Measurements from ENCODE around the gene GNMT. TPM values are rescaled to one million over a fixed set of nuclear protein-coding genes. Genes with fewer than 3 reads are reported as not detected.
"Not testable (repeated sequence)": the region's sequence is repeated elsewhere in the genome, so short reads cannot be mapped to it uniquely, and the experiment has no call there.

The GNMT gene
- polyA plus RNA-seq, 2 of the 4 experiments (the other 2 are of a cell fraction): 0.12 to 0.23 TPM

DNA sequence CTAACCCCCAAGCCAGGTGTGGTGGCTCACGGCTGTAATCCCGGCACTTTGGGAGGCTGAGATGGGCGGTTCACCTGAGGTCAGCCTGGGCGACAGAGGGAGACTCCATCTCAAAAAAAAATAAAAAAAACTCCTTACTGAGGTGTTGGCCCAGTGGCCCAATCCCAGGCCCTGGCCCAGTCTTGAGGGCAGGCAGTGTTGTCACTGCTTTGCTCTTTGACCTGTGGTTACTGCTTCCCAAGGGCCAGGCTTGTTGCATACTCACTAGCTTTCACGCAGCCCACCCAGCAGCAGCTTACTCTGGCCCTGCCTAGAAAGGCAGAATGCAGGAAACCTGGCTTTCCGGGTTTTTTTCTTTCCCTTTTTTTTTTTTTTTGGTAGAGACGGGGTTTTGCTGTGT, 18.1 kb upstream of the GNMT start:
- H3K27ac ChIP-seq: no peak overlapping the region
- FAIRE-seq (no peak), DNase-seq (ENCODE audit: low read depth in 1 of 2, low spot score in 1 of 2) (no peak), ATAC-seq (no peak)
- ChIA-PET CTCF (interaction anchor here (0.7 to 1.1 kb wide), 2 partner anchors 10 to 122 kb away, joined by 3 to 4 read pairs; no protein-coding TSS in a partner anchor), POLR2A (no interaction called here)
- no peak overlapping the region for H3K4me2 ChIP-seq
- TF ChIP-seq HEYL (CRISPR knock-in tag; IDR thresholded peaks at IDR 0.05): no peak
- no peak for TF ChIP-seq MAZ (IDR thresholded peaks at IDR 0.05; ENCODE audit: borderline replicate concordance, low read depth, low read length)
- no peak for TF ChIP-seq CBX2 (IDR thresholded peaks at IDR 0.05; ENCODE audit: borderline replicate concordance, low read depth)
- TF ChIP-seq REST (IDR thresholded peaks at IDR 0.05): no peak
- no peak overlapping the region for H3K4me3 ChIP-seq
- H3K9me3 ChIP-seq: no peaks in the 10 kb centered on the region
- 89% methylated on average over 7 of the region's 7 CpGs for WGBS (ENCODE audit: missing lambda C conversion rate)
- H3K4me1 ChIP-seq: no peaks in the 10 kb centered on the region

DNA sequence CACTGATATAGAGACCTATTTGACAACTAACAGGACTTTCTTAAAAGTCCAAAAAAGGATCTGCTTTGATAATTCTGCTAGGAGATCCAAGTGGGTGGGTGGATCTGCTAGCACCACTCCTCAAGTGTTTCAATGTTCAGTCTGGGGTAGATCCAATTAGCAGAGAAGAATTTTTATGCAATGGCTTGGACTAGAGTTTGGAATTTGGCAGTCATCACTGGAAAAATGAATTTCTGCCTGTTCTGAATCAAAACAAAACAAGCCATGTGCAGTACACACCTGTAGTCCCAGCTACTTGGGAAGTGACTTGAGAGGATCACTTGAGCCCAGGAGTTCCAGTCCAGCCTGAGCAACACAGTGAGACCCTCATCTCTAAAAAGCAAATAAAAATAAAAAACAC, 12.6 kb upstream of the GNMT start:
- Histone ChIP-seq H3K9me3 (no peaks in the 10 kb centered on the region), H3K27ac (no peak overlapping the region)
- POLR2A ChIA-PET: no interaction called here

DNA sequence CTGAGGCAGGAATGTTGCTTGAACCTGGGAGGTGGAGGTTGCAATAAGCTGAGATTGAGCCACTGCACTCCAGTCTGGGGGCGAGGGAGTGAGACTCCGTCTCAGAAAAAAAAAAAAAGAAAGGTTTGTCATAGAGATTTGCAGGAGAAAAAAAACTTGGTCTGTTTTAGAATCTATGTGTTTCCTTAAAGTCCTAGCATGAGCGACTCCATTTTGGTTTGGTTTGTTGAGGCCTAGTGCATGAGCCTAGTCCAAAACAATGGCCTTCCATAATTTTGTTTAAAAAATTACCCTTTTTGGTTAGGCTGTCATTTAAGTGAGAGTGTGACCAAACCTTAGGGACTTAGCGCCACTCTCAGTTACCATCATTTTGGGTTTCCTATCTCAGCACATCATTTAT, 8.2 kb upstream of the GNMT start:
- CTCF ChIA-PET: interaction anchor here (0.6 to 1.2 kb wide), 3 partner anchors 10 to 49 kb away, joined by 3 read pairs; partner anchors contain the start of gene CNPY3
- 93% methylated on average over 4 of the region's 4 CpGs for WGBS (ENCODE audit: missing lambda C conversion rate)
- no peak for TF ChIP-seq RNF2 (IDR thresholded peaks at IDR 0.05; ENCODE audit: borderline replicate concordance, low read depth)
- no peak for TF ChIP-seq MYC (IDR thresholded peaks at IDR 0.05; ENCODE audit: borderline replicate concordance, low read length)
- TF ChIP-seq SMC3 (IDR thresholded peaks at IDR 0.05): no peak
- no peak for TF ChIP-seq GATA3 (IDR thresholded peaks at IDR 0.05; ENCODE audit: borderline replicate concordance)
- TF ChIP-seq HEYL (CRISPR knock-in tag; IDR thresholded peaks at IDR 0.05): no peak
- TF ChIP-seq FOSB (CRISPR knock-in tag; IDR thresholded peaks at IDR 0.05): no peak
- no peak for TF ChIP-seq CBX2 (IDR thresholded peaks at IDR 0.05; ENCODE audit: borderline replicate concordance, low read depth)
- TF ChIP-seq FOSL2 (IDR thresholded peaks at IDR 0.05): no peak
- no peak for TF ChIP-seq FOSL2 (CRISPR knock-in tag; IDR thresholded peaks at IDR 0.05)
- H3K4me2 ChIP-seq: no peak overlapping the region
- no peak for FAIRE-seq
- DNase-seq (ENCODE audit: low read depth in 1 of 2, low spot score in 1 of 2): no peak
- H3K4me3 ChIP-seq: no peak overlapping the region
- ATAC-seq: no peak
- no peak overlapping the region for H3K27ac ChIP-seq
- H3K4me1 ChIP-seq: no peaks in the 10 kb centered on the region
- H3K9me3 ChIP-seq: no peaks in the 10 kb centered on the region
- POLR2A ChIA-PET: no interaction called here

More for the DNA sequence above, 12.6 kb upstream of the GNMT start:
- FAIRE-seq (no peak), ATAC-seq (no peak), DNase-seq (ENCODE audit: low read depth in 1 of 2, low spot score in 1 of 2) (no peak)
- Histone ChIP-seq H3K4me2 (no peak overlapping the region), H3K4me1 (no peaks in the 10 kb centered on the region), H3K4me3 (no peak overlapping the region)
- no peak for TF ChIP-seq FOSB (CRISPR knock-in tag; IDR thresholded peaks at IDR 0.05)
- TF ChIP-seq NFE2L2 (conservative IDR thresholded peaks at IDR 0.05; ENCODE audit: low read length): no peak
- TF ChIP-seq MYC (IDR thresholded peaks at IDR 0.05; ENCODE audit: borderline replicate concordance, low read length): no peak
- no peak for TF ChIP-seq KDM1A (IDR thresholded peaks at IDR 0.05; ENCODE audit: low read depth)
- no peak for TF ChIP-seq CTCF (IDR thresholded peaks at IDR 0.05)
- CTCF ChIA-PET: interaction anchor here (0.8 kb wide), 1 partner anchor 8 kb away, joined by 3 read pairs; no protein-coding TSS in a partner anchor

DNA sequence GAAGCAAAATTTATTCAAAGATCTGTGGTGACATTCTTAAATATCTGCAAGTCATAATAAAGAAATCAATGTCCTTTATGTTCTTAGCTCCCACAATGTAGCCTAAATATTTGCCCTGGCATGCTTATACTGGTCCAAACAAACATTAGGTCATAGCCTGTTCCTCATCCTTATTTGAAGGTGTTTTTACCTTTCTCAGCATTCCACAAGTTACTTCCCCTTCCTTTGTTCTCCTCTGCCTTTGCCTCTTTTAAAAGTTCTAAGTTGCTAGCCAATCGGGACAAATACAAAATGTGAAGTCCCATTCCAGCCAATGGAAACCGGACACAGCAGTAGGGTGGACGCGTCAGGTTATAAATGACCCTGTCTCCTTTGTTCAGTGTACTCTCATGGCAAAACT, 6.1 kb upstream of the GNMT start:
- ATAC-seq; H3K4me2 ChIP-seq; H3K4me1 ChIP-seq; DNase-seq (ENCODE audit: low read depth in 1 of 2, low spot score in 1 of 2); H3K9me3 ChIP-seq; POLR2A ChIA-PET; H3K4me3 ChIP-seq; FAIRE-seq; H3K27ac ChIP-seq: not testable (repeated sequence)
- CTCF ChIA-PET: interaction anchor here (1.7 kb wide), 1 partner anchor 9 kb away, joined by 4 read pairs; no protein-coding TSS in a partner anchor
- WGBS (ENCODE audit: missing lambda C conversion rate): 91% methylated on average over 4 of the region's 4 CpGs

All from A549 (cell line).